ENCODE measurements around the gene AFF1.
"Not testable (repeated sequence)": the region's sequence is repeated elsewhere in the genome, so short reads cannot be mapped to it uniquely, and the experiment has no call there.

The AFF1 gene

DNA sequence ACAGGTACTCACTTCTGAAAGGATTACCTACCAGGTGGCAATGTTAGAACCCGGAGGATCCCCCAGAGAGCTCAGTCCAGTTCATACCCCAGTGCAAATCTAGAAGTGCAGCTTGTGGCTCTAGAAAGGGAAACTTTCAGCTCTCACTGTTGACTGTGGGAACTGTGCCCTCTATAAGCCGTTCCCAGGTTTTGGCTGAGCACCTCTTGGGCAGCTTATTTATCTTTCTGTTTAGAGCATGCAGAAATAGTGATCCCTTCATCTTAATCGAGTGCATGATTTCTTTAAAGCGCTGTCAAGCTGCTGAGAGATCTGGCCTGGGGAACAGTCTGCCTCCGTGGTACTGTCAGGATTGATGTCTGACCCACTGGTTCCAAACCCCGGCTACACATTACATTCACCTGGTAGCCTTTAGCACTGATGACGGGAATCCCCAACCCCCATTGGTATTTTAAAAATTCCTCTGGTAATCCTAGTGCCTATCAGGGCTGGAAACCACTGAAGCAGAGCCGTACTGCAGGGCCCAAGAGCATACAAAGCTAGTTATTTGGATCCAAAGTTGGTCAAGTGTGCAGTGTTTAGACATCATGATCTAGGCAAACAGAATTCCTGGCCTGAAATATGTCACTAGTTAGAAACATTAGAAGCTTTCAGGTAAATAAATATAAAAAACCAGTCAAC is 182.4 kb downstream of the AFF1 start:
- DNase-seq (ENCODE audit: low read depth) = no peak

DNA sequence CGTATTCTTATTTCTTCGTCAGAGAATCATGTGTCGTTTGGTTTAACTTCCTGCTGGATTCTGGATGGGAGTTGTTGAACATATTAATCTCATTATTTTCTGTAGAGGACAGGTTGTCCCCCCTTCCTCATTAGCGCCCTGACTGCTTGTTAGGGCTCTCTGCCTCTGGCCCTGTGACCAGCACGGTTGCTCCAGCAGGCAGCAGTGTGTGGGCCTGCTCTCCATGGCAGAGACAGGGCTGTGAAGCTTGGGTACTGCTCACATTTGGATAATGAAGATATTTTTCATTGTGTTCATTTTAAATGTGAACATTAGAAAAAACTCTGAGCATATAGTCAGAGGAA is 182.9 kb downstream of the AFF1 start:
- no peak for DNase-seq (ENCODE audit: low read depth)

DNA sequence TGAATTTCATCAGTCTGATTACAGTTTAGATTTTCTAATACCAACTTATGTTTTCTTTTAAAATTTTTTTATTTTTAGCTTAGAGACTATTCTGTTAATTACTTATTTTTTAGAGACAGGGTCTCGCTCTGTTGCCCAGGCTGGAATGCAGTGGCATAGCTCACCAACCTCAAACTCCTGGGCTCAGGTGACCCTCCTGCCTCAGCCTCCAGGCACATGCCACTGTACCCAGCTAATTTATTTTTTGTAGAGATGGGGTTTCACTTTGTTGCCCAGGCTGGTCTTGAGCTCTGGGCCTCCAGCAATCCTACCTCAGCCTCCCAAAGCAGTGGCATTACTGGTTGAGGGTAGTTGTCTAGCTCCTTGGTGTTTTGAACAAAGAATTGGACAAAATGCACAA is 183.6 kb downstream of the AFF1 start:
- DNase-seq (ENCODE audit: low read depth) = no peak

DNA sequence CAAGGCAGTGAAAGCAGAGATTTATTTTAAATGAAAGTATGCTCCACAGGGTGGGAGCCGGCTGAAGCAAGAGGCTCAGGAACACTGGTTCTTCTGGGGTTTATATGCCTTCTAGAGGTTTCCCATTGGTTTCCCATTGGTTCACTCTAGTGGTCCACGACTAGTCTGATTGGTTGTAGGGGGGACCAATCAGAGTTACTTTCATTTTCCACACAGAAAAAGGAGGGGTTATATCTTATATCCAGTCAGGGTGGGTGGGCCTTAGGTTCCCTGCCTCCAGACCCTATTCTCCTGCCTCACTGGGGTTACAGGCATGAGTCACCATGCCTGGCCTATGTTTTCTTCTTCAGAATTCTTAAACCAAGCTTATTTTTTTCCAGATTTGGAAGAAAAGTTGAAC is 184.0 kb downstream of the AFF1 start:
- DNase-seq (ENCODE audit: low read depth) = no peak

DNA sequence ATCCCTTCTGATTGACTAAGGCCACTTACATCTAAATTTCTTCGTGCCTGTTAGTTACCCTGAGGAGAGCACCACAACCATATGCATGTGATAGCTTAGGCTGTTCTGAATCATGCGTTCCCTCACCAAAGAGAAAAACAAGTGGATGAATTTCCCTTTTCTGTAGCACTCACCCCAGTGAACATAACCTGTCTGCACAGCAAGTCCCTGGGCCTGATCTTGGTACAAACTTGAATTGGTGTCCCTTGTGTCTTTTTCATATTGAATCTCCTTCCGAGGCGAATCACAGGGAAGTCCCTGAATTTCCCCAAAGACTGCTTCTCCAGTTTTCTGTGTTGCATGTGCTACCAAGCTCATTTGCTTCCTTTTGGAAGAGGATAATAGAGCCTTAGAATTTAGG is 185.2 kb downstream of the AFF1 start:
- no peak for DNase-seq (ENCODE audit: low read depth)

DNA sequence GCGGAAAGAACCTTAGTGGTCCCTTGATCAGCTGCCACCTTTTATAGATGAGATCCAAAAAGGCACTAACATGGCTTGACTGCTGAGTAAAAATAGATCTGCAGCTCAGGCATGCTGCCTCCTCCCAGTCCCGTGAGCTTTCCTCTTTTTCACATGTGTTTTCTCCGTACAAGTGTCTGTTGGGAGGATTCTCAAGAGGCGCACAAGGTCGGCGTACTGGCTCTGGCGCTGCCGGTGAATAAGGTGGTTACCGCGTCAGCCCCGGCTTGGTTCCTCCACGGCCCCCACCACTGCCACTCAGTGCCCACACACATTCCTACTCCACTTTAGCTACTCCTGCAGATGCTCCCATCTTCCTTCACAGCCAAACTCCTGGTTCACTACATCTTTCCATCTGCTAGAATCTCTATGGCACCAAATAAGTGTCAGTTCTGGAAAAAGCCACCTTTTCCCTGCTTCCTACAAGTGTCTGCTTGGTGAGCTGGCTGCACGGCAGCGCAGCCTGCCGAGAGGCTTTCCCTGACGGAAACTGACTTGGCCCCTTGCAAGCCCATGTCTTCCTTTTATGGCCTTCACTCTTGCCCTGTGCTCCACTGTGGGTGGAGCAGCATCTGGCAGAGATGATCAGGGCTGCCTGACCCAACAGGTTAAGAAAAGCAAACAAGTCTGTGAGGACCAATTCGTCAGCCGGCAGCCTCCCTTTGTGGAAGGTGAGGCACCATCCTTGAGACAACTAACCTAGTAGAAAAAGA is 185.8 kb downstream of the AFF1 start:
- no peak for DNase-seq (ENCODE audit: low read depth)

DNA sequence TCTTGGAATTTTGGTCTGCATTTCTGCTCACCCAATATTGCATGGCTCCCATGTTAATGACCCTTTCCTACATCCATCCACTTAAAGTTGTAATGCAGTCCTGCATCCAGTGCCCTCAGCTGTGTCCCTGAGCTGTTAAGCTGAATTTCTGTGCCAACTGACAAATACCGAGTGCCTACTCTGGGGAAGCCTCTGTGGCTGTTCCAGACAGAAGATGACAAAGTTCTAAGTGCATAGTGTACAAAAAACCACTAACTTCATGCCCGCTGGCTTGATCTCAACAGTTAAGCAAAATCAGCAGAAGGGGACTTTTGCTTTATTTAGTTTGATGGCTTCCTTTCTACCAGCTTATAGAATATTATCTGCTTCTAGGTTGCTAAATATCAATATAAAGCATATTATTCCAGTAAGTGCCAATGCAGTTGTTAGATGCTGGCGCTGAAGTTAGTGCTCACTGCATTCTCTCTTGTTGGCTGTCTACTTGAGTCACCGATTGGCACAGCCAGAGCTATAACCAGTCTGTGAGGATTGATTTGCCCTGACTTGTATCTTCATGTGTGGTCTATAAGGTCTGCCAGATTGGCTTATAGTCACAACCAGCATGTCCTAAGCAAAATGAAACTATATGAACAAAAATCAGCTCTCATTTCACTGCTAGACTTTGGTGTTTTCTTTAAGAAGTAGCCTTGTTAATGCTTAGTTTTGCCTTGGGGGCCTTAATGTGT is 186.7 kb downstream of the AFF1 start:
- DNase-seq (ENCODE audit: low read depth) = no peak

DNA sequence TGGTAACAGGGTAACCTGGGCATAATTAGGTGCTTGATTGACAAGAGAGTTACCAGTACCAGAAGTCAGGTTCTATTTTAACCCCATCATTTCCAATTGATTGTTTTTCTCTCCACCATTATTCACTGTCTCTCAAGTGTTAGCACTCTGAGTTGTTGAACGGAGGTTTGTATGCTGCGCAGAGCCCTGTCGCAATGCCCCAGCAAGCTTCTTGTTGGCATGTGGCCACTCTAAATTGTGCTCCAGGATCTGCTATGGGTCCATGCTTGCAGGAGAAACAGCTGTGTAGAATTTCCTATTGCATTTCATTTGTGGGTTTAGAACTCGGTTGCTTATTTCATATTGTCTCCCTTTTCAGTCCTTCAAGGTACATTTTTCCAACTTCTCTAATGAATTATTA is 187.4 kb downstream of the AFF1 start:
- no peak for DNase-seq (ENCODE audit: low read depth)

DNA sequence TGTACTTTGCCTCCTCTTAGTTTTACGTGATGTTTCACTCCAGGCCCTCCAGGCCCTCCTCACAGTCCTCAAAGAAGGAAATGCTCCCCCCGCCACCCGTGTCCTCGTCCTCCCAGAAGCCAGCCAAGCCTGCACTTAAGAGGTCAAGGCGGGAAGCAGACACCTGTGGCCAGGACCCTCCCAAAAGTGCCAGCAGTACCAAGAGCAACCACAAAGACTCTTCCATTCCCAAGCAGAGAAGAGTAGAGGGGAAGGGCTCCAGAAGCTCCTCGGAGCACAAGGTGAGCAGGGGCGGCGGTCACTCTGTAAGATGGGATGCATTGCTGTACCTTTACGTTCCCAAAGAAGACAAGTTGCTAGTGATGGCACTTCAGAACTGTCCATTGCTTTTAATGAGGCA is 191.2 kb downstream of the AFF1 start:
- no peak for DNase-seq (ENCODE audit: low read depth)

DNA sequence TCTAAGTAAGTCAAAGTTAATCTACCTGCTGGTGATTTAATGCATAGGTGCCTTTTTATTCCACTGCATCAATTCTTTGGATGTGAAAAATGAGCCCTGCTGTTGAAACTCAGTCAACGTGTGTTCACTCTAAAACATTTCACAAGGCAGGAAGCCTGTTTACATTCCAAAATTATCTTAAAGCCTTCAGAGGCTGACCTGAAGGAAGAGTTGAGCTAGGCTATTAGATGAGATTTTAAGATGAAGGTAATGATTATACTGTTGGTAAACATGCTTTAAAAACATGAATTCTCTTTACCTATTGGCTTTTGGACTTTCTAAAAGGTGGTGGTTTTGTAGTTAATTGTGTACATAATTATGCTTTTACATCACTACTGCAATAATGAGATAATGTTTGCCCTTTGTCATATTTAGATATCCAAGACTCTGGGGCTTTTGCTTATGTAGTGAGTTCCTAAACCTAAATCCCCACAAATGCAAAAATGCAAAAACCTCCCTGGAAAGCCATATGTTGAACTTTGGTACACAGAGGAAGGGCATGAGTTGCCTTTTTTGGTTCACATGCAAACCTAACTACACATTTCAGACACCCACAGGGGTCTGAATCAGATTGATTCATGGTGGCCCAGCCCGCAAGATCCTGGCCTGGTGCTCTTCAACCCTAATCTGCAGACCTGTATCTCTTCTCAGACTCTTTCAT is 193.3 kb downstream of the AFF1 start:
- no peak for DNase-seq (ENCODE audit: low read depth)

DNA sequence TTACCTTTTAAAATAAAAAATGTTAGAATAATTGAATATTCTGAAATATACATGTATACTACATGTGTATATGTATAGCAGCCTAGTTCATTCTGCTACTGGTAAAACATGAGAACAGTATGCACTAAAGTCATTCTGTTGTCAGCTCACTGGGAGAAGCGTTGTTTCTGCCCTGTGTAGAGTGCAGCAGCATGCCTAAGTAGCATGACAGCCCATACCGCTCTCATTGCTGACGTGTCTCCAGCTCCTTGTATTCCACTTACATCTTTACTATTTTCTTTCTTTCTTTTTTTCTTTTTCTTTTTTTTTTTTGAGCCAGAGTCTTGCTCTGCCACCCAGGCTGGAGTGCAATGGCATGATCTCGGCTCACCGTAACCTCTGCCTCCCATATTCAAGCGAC is 194.9 kb downstream of the AFF1 start:
- DNase-seq (ENCODE audit: low read depth) = no peak

DNA sequence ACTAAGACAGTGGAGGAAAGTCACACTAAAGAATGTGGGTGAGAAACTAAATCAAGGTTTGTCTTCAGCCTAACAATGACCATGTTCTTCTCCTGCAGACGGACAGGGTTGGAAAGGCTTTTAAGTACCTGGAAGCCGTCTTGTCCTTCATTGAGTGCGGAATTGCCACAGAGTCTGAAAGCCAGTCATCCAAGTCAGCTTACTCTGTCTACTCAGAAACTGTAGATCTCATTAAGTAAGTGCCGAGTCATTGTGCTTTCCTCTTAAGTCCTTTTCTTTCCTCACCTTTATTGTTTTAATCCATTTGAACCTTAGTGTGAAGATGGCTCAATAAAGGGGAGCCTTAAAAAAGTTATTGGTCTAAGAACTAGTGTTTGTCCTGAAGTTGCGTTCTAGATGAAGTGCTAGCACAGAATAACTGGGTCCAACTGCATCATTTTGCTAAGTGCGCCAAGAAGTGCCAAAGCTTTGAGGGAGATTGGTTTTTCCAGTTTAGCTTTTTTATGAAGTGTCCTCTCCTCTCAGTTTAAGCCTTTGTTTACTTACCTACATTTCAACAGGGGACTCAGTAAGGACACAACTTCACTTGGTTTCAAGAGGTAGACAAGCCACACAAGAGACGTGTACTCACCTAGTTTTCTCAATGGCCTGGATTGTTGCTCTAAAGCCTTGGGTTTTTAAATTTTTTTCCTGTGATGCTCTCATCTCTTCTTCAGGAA is 196.3 kb downstream of the AFF1 start:
- no peak for DNase-seq (ENCODE audit: low read depth)

DNA sequence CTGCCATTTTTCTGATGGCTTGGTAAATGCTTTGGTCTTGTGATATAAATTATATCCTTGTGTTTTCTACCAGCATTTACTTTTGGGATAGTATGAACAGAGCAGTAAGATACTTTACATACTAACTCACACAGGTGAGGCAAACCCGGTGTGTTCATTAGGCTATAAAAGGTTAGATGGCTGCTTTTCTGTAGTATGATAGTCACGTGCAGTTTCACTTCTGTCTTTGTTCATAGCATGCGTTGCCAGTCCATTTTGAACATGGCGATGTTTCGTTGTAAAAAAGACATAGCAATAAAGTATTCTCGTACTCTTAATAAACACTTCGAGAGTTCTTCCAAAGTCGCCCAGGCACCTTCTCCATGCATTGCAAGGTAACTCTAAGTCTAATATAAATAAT is 197.2 kb downstream of the AFF1 start:
- no peak for DNase-seq (ENCODE audit: low read depth)

DNA sequence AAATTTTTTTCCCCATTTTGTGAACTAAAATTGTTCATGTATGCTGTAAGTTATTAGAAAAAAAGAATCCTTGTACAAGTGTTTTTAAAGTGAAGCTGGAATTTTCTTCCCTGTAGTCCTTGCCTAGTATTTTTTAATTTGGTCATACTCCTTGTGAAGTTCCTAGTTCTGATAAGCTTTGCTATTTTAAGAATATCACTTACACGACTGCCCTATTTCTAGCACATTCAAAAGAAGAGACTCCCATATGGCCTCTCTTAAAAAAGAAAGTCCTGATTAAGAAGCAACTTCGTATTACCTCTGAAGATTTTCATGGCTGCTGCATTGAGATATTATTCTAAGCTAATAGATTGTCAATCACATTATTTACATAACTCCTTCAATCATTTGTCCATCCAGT is 198.4 kb downstream of the AFF1 start:
- DNase-seq (ENCODE audit: low read depth) = no peak

DNA sequence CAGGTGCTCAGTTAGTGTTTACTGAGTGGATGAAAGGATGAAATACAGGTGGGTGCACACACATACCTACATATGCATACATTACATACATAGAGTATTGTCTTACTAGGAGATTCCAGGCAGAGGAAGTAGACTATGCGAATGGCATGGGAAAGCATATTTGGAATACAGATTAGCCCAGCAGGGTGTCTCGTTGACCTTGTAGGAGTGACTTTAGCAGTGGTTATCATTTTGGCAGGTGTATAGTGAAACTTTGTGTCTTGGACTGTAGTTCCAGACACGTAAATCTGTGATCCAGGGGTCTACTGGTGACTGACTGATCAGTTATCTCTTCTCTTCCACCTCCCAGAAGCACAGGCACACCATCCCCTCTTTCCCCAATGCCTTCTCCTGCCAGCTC is 199.3 kb downstream of the AFF1 start:
- no peak for DNase-seq (ENCODE audit: low read depth)

DNA sequence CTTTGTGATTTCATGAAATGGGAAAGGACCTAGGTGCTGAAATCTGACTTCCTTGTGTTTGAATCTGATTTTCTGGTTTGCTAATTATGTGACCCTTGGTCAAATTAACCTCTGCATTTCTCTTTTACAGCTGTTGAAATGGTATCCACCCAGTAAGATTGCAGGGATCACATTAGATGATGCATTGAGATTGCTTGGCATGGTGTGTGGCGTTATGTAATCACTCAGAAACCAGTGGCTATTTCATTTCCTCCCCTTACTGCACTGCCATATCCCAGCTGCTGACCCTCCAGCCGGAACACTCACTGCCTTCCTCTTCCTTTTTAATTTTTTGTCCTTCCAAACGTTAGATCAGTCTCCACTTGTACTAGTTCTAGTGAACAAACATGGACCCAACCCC is 206.6 kb downstream of the AFF1 start:
- no peak for DNase-seq (ENCODE audit: low read depth)

DNA sequence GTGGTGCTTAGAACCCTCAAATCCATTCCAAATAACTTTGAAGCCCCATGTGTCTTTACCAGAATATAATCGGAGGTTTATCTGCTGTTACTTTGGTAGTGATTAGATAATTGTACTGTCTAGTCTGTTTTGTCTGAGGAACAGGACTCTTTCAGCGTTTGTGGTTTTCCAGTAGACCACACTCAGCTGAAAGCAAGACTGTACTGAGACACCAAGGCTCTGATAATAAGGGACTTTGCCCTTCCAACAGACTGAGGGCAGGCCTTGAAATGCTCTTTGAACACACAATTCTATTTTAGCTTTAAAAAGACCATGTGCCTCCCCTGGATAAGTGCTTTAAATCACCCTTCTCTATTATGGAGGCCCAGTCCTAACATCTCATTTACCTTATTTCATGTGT is 209.5 kb downstream of the AFF1 start:
- DNase-seq (ENCODE audit: low read depth) = no peak

DNA sequence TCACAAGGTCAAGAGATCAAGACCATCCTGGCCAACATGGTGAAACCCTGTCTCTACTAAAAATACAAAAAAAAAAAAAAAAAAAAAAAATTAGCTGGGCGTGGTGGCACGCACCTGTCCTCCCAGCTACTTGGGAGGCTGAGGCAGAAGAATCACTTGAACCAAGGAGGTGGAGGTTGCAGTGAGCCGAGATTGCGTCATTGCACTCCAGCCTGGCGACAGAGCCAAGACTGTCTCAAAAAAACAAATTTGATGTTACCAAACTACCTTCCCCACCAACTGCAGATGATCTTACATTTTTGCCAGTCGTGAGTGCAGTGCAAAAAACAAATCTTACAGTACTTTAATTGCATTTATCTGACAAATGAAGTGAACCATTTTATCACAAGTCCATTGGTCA is 211.1 kb downstream of the AFF1 start:
- not testable (repeated sequence) for DNase-seq (ENCODE audit: low read depth)

DNA sequence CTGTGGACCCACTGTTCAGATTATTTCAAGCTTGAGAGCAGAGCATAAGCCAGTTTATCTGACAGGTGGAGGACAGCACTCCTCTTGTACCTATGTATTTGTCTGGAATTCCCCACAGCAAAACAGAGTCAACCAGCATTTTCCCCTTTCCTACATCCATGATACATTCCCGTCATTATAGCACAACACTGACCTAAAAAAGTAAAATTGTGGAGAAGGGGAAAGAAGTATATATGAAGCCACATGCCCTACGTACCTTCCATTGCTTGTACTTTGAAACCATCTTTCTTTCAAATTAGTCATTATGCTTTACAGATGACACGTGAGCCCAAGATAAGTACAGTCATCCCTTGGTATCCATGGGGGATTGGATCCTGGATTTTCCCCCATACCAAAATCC is 212.3 kb downstream of the AFF1 start:
- DNase-seq (ENCODE audit: low read depth) = no peak

DNA sequence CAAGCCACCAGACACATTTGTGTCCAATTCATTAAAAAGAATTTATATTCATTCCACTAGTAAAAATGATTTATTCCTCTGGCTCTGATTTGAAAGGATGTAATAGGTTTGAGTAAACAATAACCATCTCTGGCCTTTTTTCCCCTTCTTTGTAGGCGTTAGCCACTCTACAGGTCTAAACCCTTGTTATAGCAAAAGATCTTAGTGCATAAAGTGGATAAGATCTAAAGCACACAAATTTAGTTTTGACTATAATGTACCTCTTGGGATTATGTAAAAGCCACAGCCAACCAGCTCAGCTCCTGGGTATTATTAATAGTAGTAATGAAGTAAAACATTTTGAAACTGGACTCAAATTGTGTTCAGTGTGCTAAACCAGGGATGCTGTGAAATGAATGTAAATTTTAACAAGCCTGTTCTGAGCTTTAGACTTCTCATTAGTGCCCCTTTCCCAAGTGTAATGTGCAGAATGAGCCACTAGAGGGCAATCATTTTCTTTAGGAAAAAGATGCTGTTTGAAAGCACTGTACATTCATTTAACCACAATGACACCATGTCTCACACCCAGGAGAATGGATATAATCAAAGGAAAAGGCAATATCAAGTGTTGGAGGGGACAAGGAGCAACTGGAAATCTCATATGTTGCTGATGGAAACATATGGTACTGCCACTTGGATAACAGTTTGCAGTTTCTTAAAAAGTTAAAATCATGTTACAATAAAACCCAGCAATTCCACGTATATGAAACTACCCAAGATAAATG is 215.9 kb downstream of the AFF1 start:
- peak; percentile 16 for DNase-seq (ENCODE audit: low read depth)

DNA sequence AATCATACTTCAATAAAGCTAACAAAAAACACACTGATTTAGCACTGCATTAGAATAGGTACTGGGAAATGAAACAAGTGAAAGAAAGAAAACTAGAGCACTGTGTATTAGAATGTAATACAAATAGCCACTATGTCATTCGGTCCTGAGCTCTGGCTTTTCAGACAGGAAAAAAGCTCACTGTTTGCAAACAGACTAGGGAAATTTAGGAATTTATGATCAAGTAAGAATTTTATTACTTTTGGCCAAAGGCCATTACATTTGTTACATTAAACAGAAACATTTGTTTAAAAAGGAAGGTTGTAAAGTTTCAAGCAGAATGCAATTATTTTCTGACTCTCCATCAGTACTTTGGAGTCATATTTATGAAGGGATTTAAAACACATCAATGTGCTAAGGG is 216.9 kb downstream of the AFF1 start:
- no peak for DNase-seq (ENCODE audit: low read depth)
